GM12878 (cell line): Measurements from ENCODE around the gene PRDM15.

Experiments
- EZH2 ChIP-seq: IDR thresholded peaks from 2 replicates; pipeline ENCODE4 v1.6.1; 2012; ENCODE audit warnings: low read depth, mild to moderate bottlenecking, control low read depth, inconsistent platforms, low read length, borderline replicate concordance; ENCODE audit not compliant: control insufficient read depth
- POLR2AphosphoS2 ChIP-seq: IDR thresholded peaks from 2 replicates; pipeline ENCODE4 v1.6.1; 2011; ENCODE audit warnings: low read depth, mild to moderate bottlenecking, low read length, improper control_type of control experiment, moderate library complexity
- POLR2AphosphoS5 ChIP-seq: IDR thresholded peaks from 2 replicates; pipeline ENCODE4 v1.6.1; 2011; ENCODE audit warnings: mild to moderate bottlenecking, low read length, inconsistent platforms
- SIN3A ChIP-seq: IDR thresholded peaks from 2 replicates; pipeline ENCODE4 v1.6.1; 2012; ENCODE audit warnings: low read depth, low read length, improper control_type of control experiment
- SMC3 ChIP-seq: IDR thresholded peaks from 2 replicates; pipeline ENCODE4 v1.6.1; 2011; ENCODE audit warnings: low read length, improper control_type of control experiment, borderline replicate concordance
- TF ChIP-seq, protein P1 (sequence below), 3 experiments: IDR thresholded peaks in 2 of 3; conservative IDR thresholded peaks in 1 of 3; 2 replicates each; pipeline ENCODE4 v1.5.1; 2011; ENCODE audit warnings: low read depth in 3 of 3, low read length in 3 of 3, mild to moderate bottlenecking in 3 of 3, control low read depth in 2 of 3, moderate library complexity in 2 of 3, inconsistent platforms in 1 of 3, mixed read lengths in 1 of 3; ENCODE audit not compliant: control insufficient read depth in 2 of 3, insufficient read depth in 1 of 3; ENCODE audit errors: extremely low read depth in 1 of 3
- TF ChIP-seq, protein P2 (sequence below): IDR thresholded peaks from 2 replicates; pipeline ENCODE4 v1.6.1; 2012; ENCODE audit warnings: low read depth, low read length, improper control_type of control experiment
- TF ChIP-seq, protein P3 (sequence below): IDR thresholded peaks from 2 replicates; pipeline ENCODE4 v1.6.1; 2011; ENCODE audit warnings: low read depth, low read length, improper control_type of control experiment, borderline replicate concordance

DNA sequence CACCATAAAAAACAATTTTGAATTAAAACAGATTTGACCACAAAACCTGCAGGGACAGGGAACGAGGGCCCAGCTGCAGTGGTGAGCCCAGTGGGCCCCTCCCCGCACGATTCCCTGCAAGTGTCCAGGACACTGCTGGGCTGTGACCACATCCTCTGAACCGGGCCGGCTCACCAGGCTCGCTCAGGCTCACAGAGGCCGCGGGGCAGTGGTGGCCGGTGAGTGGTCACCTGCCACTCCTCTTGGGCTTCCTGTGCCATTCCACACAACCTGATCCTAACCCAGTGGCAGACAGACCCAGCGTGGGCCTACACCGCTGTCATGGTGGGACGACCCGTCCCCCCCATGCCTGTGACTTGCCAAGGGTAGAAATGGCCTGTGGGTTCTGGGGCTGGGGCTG is 75.8 kb downstream of the PRDM15 start:
- TF ChIP-seq, protein P1, sequence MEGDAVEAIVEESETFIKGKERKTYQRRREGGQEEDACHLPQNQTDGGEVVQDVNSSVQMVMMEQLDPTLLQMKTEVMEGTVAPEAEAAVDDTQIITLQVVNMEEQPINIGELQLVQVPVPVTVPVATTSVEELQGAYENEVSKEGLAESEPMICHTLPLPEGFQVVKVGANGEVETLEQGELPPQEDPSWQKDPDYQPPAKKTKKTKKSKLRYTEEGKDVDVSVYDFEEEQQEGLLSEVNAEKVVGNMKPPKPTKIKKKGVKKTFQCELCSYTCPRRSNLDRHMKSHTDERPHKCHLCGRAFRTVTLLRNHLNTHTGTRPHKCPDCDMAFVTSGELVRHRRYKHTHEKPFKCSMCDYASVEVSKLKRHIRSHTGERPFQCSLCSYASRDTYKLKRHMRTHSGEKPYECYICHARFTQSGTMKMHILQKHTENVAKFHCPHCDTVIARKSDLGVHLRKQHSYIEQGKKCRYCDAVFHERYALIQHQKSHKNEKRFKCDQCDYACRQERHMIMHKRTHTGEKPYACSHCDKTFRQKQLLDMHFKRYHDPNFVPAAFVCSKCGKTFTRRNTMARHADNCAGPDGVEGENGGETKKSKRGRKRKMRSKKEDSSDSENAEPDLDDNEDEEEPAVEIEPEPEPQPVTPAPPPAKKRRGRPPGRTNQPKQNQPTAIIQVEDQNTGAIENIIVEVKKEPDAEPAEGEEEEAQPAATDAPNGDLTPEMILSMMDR (IDR thresholded peaks at IDR 0.05 in 2 of 3, conservative IDR thresholded peaks at IDR 0.05 in 1 of 3; ENCODE audit: control insufficient read depth in 2 of 3, extremely low read depth in 1 of 3, insufficient read depth in 1 of 3, low read depth in 3 of 3, low read length in 3 of 3), result no peak
- TF ChIP-seq POLR2AphosphoS2, result no peak
- TF ChIP-seq, protein P2, sequence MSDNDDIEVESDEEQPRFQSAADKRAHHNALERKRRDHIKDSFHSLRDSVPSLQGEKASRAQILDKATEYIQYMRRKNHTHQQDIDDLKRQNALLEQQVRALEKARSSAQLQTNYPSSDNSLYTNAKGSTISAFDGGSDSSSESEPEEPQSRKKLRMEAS, result no peak
- no peak for TF ChIP-seq SMC3
- no peak for TF ChIP-seq POLR2AphosphoS5
- no peak for TF ChIP-seq EZH2
- TF ChIP-seq, protein P3, sequence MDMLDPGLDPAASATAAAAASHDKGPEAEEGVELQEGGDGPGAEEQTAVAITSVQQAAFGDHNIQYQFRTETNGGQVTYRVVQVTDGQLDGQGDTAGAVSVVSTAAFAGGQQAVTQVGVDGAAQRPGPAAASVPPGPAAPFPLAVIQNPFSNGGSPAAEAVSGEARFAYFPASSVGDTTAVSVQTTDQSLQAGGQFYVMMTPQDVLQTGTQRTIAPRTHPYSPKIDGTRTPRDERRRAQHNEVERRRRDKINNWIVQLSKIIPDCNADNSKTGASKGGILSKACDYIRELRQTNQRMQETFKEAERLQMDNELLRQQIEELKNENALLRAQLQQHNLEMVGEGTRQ, result no peak
- no peak for TF ChIP-seq SIN3A
